GM23248 (cell line): ENCODE results near the gene INPP5J.

ENCODE experiments used
- EZH2 ChIP-seq: fragments of 200-600 bp; sonication (generic); IDR thresholded peaks from 2 replicates; pipeline ENCODE4 v1.6.1; 2018; ENCODE audit warnings: antibody characterized with exemption, mild to moderate bottlenecking; ENCODE audit not compliant: insufficient read depth, poor library complexity, severe bottlenecking
- EZH2phosphoT487 ChIP-seq: fragments of 200-600 bp; sonication (generic); IDR thresholded peaks from 2 replicates; pipeline ENCODE4 v1.6.1; 2018; ENCODE audit warnings: antibody characterized with exemption, moderate library complexity, mild to moderate bottlenecking, low read depth; ENCODE audit not compliant: insufficient read depth

DNA sequence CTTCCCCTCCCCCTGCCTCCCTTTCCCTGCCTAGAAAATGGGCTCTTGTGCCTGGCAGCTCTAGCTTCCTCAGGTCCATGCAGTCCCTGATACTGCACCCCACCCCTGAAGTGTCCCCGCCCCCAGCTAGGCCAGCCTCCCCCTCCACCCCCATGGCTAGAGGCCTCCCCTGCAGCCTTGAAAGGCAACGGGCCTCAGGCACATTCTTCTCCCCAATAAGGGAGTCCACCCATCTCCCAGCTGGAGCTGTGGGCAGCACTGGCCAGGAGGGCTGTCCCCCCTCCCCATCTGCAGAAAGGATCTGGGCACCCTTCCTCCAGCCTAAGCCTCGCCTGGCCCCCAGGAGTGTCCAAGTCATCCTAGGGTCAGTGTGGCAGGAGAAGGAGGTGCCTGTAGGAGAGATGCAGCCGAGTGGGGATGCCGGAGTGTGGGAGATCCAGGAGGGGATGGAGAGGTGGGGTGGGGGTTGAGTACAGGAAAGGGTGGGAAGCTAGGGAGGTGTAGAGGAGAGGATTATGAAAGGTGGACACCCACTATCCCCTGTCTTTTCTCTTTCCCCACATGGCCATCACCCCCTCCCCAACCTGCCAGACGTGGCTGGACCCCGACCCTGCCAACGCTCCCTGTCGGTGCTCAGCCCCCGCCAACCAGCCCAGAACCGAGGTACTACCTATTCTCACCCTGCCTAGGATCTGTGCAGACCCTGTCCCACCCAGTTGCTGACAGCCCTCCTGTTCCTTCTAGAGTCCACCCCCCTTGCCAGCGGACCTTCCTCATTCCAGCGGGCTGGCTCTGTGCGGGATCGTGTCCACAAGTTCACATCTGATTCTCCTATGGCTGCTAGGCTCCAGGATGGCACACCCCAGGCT, 32.3 kb upstream of the INPP5J start:
- TF ChIP-seq EZH2phosphoT487 (no peak), EZH2 (no peak)
